ENCODE results near the gene FRMD4A.
A peak's percentile ranks its signal among the peaks of the same experiment; 100 is the strongest.

Gene FRMD4A

DNA sequence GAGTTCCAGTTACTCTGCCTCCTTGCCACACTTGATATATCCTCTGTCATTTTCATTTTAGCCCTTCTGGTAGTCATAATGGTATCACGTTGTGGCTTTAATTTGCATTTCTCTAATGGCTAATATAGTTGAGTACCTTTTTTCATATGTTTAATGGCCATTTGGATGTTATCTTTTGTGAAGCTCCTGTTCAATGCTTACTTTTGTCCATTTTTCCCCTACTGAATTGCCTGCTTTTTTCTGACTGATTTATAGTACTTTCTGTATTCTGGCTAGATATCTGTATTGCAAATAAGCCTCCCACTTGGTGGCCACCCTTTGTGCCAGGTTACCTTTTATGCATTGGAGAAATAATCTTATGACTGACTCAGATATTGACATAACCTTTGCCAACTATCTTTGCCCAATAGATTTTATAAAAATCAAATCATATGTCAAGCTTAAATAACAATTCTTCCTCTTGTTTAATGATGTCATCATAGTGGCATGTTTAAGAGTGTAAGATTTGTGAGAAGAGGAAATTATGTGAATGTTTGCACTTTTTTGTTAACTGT, 693.3 kb downstream of the FRMD4A start:
- Histone ChIP-seq H3K27me3 (no peaks in the 10 kb centered on the region), H3K4me3 (ENCODE audit: low read depth, low read length) (no peak overlapping the region), H3K9me3 (no peaks in the 10 kb centered on the region), H3K4me1 (peaks cover 3% of the 10 kb centered on the region), H3K36me3 (no peaks in the 10 kb centered on the region)
- TF ChIP-seq, protein P1, sequence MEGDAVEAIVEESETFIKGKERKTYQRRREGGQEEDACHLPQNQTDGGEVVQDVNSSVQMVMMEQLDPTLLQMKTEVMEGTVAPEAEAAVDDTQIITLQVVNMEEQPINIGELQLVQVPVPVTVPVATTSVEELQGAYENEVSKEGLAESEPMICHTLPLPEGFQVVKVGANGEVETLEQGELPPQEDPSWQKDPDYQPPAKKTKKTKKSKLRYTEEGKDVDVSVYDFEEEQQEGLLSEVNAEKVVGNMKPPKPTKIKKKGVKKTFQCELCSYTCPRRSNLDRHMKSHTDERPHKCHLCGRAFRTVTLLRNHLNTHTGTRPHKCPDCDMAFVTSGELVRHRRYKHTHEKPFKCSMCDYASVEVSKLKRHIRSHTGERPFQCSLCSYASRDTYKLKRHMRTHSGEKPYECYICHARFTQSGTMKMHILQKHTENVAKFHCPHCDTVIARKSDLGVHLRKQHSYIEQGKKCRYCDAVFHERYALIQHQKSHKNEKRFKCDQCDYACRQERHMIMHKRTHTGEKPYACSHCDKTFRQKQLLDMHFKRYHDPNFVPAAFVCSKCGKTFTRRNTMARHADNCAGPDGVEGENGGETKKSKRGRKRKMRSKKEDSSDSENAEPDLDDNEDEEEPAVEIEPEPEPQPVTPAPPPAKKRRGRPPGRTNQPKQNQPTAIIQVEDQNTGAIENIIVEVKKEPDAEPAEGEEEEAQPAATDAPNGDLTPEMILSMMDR (IDR thresholded peaks at IDR 0.05; ENCODE audit: low read depth, low read length): no peak
- no peak for DNase-seq

DNA sequence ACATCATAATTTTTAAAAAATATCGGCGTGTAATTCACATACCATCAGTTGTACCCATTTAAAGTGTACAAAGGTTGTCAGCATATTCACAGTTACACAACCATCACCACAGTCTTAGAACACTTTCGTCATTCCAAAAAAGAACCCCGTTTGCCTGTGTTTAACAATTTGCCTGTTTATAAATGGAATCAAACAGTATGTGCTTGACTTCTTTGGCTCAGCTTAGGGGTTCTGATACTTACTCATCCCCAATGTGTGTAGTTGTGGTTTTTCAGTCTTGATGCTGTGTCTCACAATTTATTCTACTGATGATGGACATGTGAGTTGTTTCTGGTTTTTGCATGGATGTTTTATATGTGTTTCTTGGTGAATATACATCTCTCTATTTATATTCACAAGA, 693.9 kb downstream of the FRMD4A start:
- peaks cover 3% of the 10 kb centered on the region for H3K4me1 ChIP-seq
- no peaks in the 10 kb centered on the region for H3K36me3 ChIP-seq
- DNase-seq: no peak
- TF ChIP-seq, protein P1 (IDR thresholded peaks at IDR 0.05; ENCODE audit: low read depth, low read length): no peak
- no peaks in the 10 kb centered on the region for H3K27me3 ChIP-seq
- H3K4me3 ChIP-seq (ENCODE audit: low read depth, low read length): no peak overlapping the region
- no peaks in the 10 kb centered on the region for H3K9me3 ChIP-seq

- Histone ChIP-seq H3K36me3 (no peaks in the 10 kb centered on the region; the same call in 1 of the 2 replicates), H3K27me3 (no peaks in the 10 kb centered on the region), H3K4me1 (peaks cover 3% of the 10 kb centered on the region), H3K9me3 (no peaks in the 10 kb centered on the region), H3K4me3 (ENCODE audit: low read depth, low read length) (no peak overlapping the region)
- TF ChIP-seq, protein P1 (IDR thresholded peaks at IDR 0.05; ENCODE audit: low read depth, low read length): no peak
- DNase-seq: no peak
These were observed 696.5 kb downstream of the FRMD4A start for GRCh38 chr10:13634207-13634606.

- Histone ChIP-seq H3K27me3 (no peaks in the 10 kb centered on the region), H3K9me3 (no peaks in the 10 kb centered on the region), H3K4me1 (peaks cover 3% of the 10 kb centered on the region), H3K36me3 (no peaks in the 10 kb centered on the region; the same call in 1 of the 2 replicates), H3K4me3 (ENCODE audit: low read depth, low read length) (no peak overlapping the region)
- DNase-seq: peak; percentile 67
- TF ChIP-seq, protein P1 (IDR thresholded peaks at IDR 0.05; ENCODE audit: low read depth, low read length): no peak
These were observed 697.0 kb downstream of the FRMD4A start for GRCh38 chr10:13633689-13634088.

- DNase-seq: no peak
- TF ChIP-seq, protein P1 (IDR thresholded peaks at IDR 0.05; ENCODE audit: low read depth, low read length): no peak
- Histone ChIP-seq H3K9me3 (no peaks in the 10 kb centered on the region), H3K4me3 (ENCODE audit: low read depth, low read length) (no peak overlapping the region), H3K36me3 (no peaks in the 10 kb centered on the region; the same call in 1 of the 2 replicates), H3K27me3 (no peaks in the 10 kb centered on the region), H3K4me1 (peaks cover 3% of the 10 kb centered on the region)
These were observed 697.8 kb downstream of the FRMD4A start for GRCh38 chr10:13632884-13633440.

GRCh38 chr10:13632440-13632839, 698.3 kb downstream of the FRMD4A start:
- H3K36me3 ChIP-seq: no peaks in the 10 kb centered on the region; the same call in 1 of the 2 replicates
- TF ChIP-seq, protein P1 (IDR thresholded peaks at IDR 0.05; ENCODE audit: low read depth, low read length): no peak
- H3K9me3 ChIP-seq: no peaks in the 10 kb centered on the region
- no peak overlapping the region for H3K4me3 ChIP-seq (ENCODE audit: low read depth, low read length)
- no peaks in the 10 kb centered on the region for H3K27me3 ChIP-seq
- no peak for DNase-seq
- H3K4me1 ChIP-seq: peaks cover 3% of the 10 kb centered on the region

Data from BE2C (cell line).